ENCODE data around the gene LDB2. TPM values are rescaled to one million over a fixed set of nuclear protein-coding genes. Genes with fewer than 3 reads are reported as not detected.

Gene LDB2
- total and polyA plus RNA-seq, 2 donors from 2014 or later: 26.9 to 59.9 TPM

DNA sequence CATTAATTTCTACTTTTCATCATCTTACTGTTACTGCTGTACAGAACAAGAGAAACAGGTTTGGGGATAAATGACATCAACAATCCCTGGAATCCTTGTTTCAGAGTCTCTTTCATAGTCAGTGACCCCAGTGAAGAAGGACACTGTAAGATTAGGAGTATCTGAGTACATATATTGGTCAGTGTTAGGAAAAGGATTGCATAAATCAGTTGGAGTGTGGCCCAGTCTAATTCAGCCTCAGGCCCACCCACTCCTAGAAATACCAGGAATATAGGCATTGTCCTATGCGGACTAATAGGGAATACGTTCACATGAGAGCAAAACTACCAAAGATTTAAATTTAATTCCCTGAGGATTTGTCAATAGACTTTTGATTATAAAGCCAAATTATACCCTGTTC, 237.8 kb downstream of the LDB2 start:
- TF ChIP-seq, protein P1, sequence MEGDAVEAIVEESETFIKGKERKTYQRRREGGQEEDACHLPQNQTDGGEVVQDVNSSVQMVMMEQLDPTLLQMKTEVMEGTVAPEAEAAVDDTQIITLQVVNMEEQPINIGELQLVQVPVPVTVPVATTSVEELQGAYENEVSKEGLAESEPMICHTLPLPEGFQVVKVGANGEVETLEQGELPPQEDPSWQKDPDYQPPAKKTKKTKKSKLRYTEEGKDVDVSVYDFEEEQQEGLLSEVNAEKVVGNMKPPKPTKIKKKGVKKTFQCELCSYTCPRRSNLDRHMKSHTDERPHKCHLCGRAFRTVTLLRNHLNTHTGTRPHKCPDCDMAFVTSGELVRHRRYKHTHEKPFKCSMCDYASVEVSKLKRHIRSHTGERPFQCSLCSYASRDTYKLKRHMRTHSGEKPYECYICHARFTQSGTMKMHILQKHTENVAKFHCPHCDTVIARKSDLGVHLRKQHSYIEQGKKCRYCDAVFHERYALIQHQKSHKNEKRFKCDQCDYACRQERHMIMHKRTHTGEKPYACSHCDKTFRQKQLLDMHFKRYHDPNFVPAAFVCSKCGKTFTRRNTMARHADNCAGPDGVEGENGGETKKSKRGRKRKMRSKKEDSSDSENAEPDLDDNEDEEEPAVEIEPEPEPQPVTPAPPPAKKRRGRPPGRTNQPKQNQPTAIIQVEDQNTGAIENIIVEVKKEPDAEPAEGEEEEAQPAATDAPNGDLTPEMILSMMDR (IDR thresholded peaks at IDR 0.05; ENCODE audit: borderline replicate concordance, extremely low read depth, insufficient read depth): no peak
- Histone ChIP-seq H3K4me3 (ENCODE audit: low read length in 3 of 3) (no peak overlapping the region), H3K9ac (ENCODE audit: low read length in 3 of 3) (no peak overlapping the region), H3K27ac (ENCODE audit: low read depth in 2 of 2, low read length in 2 of 2) (no peak overlapping the region), H3K36me3 (ENCODE audit: control insufficient read depth in 2 of 3, insufficient read depth in 3 of 3, low read length in 3 of 3) (no peaks in the 10 kb centered on the region), H3K9me3 (ENCODE audit: control insufficient read depth in 2 of 3, insufficient read depth in 1 of 3, low read length in 3 of 3) (no peaks in the 10 kb centered on the region), H3K4me1 (ENCODE audit: control insufficient read depth in 2 of 3, insufficient read depth in 2 of 3, low read depth in 1 of 3, low read length in 3 of 3) (no peaks in the 10 kb centered on the region), H3K27me3 (ENCODE audit: control insufficient read depth, insufficient read depth, low read length) (no peaks in the 10 kb centered on the region)
- intact Hi-C loops (cut with DNase I): no loop called here
- DNase-seq (no peak), FAIRE-seq (no peak)

DNA sequence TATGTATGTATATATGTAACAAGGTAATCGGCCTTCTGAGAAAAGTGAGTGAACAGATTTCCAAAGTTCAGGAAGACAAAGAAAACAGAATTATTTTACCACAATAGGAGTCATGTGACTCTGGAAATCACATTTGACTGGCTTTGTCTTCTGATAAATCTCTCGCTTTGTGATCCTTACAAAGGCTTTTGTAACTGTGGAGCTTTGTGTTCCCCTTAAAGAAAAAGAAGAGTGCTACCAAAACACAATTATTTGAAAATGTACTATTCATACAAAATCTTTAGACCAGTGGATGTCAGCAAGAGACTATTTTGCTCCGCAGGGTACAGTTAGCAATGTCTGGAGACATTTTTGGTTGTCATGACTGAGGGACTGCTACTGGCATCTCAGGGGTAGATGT, 238.8 kb downstream of the LDB2 start:
- Histone ChIP-seq H3K27ac (ENCODE audit: low read depth in 2 of 2, low read length in 2 of 2) (no peak overlapping the region), H3K9me3 (ENCODE audit: control insufficient read depth in 2 of 3, insufficient read depth in 1 of 3, low read length in 3 of 3) (no peaks in the 10 kb centered on the region), H3K36me3 (ENCODE audit: control insufficient read depth in 2 of 3, insufficient read depth in 3 of 3, low read length in 3 of 3) (no peaks in the 10 kb centered on the region), H3K4me3 (ENCODE audit: low read length in 3 of 3) (no peak overlapping the region), H3K27me3 (ENCODE audit: control insufficient read depth, insufficient read depth, low read length) (no peaks in the 10 kb centered on the region), H3K4me1 (ENCODE audit: control insufficient read depth in 2 of 3, insufficient read depth in 2 of 3, low read depth in 1 of 3, low read length in 3 of 3) (no peaks in the 10 kb centered on the region), H3K9ac (ENCODE audit: low read length in 3 of 3) (no peak overlapping the region)
- FAIRE-seq (no peak), DNase-seq (no peak)
- TF ChIP-seq, protein P1 (IDR thresholded peaks at IDR 0.05; ENCODE audit: borderline replicate concordance, extremely low read depth, insufficient read depth): no peak
- intact Hi-C loops (cut with DNase I): no loop called here

DNA sequence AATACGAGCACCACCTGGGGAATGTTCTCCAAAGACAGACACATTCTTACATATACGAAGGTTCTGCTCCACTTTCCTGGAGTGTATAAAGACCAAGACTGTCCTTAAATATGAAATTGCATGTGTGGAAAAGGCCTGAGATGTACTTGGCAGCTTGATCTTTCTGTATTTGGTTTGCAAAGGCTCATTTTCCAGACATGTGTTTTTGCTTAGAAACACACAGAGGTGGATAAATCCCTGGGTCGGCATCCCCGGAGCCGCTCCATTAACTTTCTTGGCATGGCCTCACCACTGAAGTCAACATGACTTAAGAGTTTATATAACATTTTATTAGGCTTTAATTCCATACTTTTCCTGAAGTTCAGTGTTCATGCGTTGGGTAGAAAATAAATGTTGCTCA, 239.4 kb downstream of the LDB2 start:
- H3K9ac ChIP-seq (ENCODE audit: low read length in 3 of 3): no peak overlapping the region
- no peak overlapping the region for H3K4me3 ChIP-seq (ENCODE audit: low read length in 3 of 3)
- H3K27ac ChIP-seq (ENCODE audit: low read depth in 2 of 2, low read length in 2 of 2): no peak overlapping the region
- FAIRE-seq (no peak), DNase-seq (peak in 3 of 5 donors; percentile 32 to 68 (median 65))
- H3K27me3 ChIP-seq (ENCODE audit: control insufficient read depth, insufficient read depth, low read length): no peaks in the 10 kb centered on the region
- TF ChIP-seq, protein P1 (IDR thresholded peaks at IDR 0.05; ENCODE audit: borderline replicate concordance, extremely low read depth, insufficient read depth): no peak
- no peaks in the 10 kb centered on the region for H3K4me1 ChIP-seq (ENCODE audit: control insufficient read depth in 2 of 3, insufficient read depth in 2 of 3, low read depth in 1 of 3, low read length in 3 of 3)
- intact Hi-C loops (cut with DNase I): no loop called here
- H3K36me3 ChIP-seq (ENCODE audit: control insufficient read depth in 2 of 3, insufficient read depth in 3 of 3, low read length in 3 of 3): no peaks in the 10 kb centered on the region
- no peaks in the 10 kb centered on the region for H3K9me3 ChIP-seq (ENCODE audit: control insufficient read depth in 2 of 3, insufficient read depth in 1 of 3, low read length in 3 of 3)

DNA sequence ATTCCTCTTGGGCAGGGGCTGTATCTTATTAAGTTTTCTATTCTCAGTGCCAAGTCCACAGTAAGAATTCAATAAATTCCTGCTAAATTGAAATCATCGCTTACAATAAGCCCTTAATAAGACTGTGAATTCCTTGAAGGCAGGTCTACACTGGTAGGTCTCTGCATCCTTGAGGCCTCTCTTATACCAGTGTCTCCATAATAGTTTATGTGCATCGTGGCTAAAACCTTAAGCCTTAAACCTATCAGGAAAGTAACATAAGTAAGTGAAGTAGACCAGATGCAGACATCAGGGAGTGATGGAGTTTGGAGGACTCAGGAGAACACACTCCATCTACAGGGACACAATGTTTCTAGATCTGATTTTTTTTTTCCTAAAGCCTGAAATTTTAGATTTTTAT, 240.3 kb downstream of the LDB2 start:
- Histone ChIP-seq H3K4me1 (ENCODE audit: control insufficient read depth in 2 of 3, insufficient read depth in 2 of 3, low read depth in 1 of 3, low read length in 3 of 3) (no peaks in the 10 kb centered on the region), H3K27me3 (ENCODE audit: control insufficient read depth, insufficient read depth, low read length) (no peaks in the 10 kb centered on the region), H3K27ac (ENCODE audit: low read depth in 2 of 2, low read length in 2 of 2) (no peak overlapping the region), H3K4me3 (ENCODE audit: low read length in 3 of 3) (no peak overlapping the region), H3K9me3 (ENCODE audit: control insufficient read depth in 2 of 3, insufficient read depth in 1 of 3, low read length in 3 of 3) (no peaks in the 10 kb centered on the region), H3K36me3 (ENCODE audit: control insufficient read depth in 2 of 3, insufficient read depth in 3 of 3, low read length in 3 of 3) (no peaks in the 10 kb centered on the region), H3K9ac (ENCODE audit: low read length in 3 of 3) (no peak overlapping the region)
- intact Hi-C loops (cut with DNase I): no loop called here
- DNase-seq: no peak
- no peak for FAIRE-seq
- TF ChIP-seq, protein P1 (IDR thresholded peaks at IDR 0.05; ENCODE audit: borderline replicate concordance, extremely low read depth, insufficient read depth): no peak

Data from kidney (tissue), 14 donors.